ENCODE results near the gene IGFBP5. TPM values are rescaled to one million over a fixed set of nuclear protein-coding genes. Genes with fewer than 3 reads are reported as not detected.

IGFBP5 gene
- total and polyA plus RNA-seq, 2 donors (not counting 1 experiment from before 2014, with no cell fraction given) = not detected

DNA sequence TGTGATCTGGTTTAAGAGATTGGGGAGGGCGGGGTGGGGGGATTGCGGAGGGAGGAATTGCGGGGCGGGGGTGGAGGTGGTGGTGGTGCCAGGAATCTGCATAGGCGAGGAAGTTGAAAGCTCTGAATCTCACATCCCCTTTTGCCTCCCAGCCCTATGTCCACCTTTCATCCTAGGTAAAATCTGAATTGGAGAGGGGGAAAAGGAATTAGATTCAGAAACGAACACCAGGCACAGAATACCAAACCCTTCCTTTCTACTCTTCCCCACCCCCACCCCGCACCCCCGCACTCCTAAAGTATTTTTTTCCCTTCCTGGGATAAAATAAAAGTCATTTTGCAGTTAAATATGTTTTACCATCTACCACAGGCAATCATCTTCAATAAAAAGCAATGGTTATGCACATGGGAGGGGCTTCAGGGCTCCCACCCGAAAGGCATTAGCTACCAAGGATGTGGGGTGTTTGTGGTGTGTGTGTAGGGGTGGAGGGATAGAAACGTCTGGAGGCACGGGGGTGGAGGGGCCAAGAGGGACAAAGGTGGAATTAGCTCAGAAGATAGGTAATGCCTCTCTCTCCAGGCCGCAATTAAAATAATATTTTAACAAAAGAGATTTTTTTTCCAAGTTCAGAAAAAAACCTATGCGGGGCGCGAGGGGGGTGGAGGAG, 1.8 kb downstream of the IGFBP5 start:
- ATAC-seq (ENCODE audit: low read depth) = no peak
- intact Hi-C loops (cut with micrococcal nuclease) = no loop called here
- CTCF ChIA-PET = interaction anchor here (0.7 kb wide), 2 partner anchors 10 to 819 kb away, joined by 3 read pairs; no protein-coding TSS in a partner anchor

More for the DNA sequence above, 1.8 kb downstream of the IGFBP5 start:
- Histone ChIP-seq H3K4me2 (replicated peaks; ENCODE audit: low read depth, low read length, poor library complexity, severe bottlenecking) (peak overlapping the region; percentile 61), H3K9me3 (ENCODE audit: control extremely low read depth in 1 of 3, control insufficient read depth in 2 of 3, insufficient read depth in 1 of 3, low read length in 2 of 3) (peaks cover 0 to 7% (median 0%) of the 10 kb centered on the region in 3 donors), H3K9ac (ENCODE audit: low read length) (no peak overlapping the region), H2AFZ (ENCODE audit: insufficient read depth, low read depth, low read length, poor library complexity, severe bottlenecking) (no peak overlapping the region), H3K79me2 (ENCODE audit: control insufficient read depth, insufficient read depth, low read length) (no peaks in the 10 kb centered on the region), H3K4me1 (ENCODE audit: control insufficient read depth in 2 of 2, insufficient read depth in 2 of 2, low read length in 2 of 2) (peaks cover 25 to 30% of the 10 kb centered on the region in 2 donors), H3K4me3 (ENCODE audit: control extremely low read depth in 1 of 5, extremely low read depth in 1 of 5, insufficient read depth in 1 of 5, low read depth in 2 of 5, low read length in 4 of 5) (peak overlapping the region in 3 of 5 experiments; percentile 12 to 50 (median 30)), H3K27me3 (replicated peaks in 1 of 4; ENCODE audit: control extremely low read depth in 1 of 4, control insufficient read depth in 3 of 4, insufficient read depth in 4 of 4, low read length in 3 of 4) (peaks cover 0 to 75% (median 41%) of the 10 kb centered on the region in 4 experiments), H4K20me1 (ENCODE audit: control insufficient read depth, insufficient read depth, low read length, poor library complexity, severe bottlenecking) (no peaks in the 10 kb centered on the region), H3K27ac (ENCODE audit: low read length in 2 of 2) (no peak overlapping the region), H3K36me3 (replicated peaks in 1 of 2; ENCODE audit: control extremely low read depth in 1 of 2, control insufficient read depth in 1 of 2, extremely low read depth in 1 of 2, insufficient read depth in 2 of 2, low read length in 1 of 2) (no peaks in the 10 kb centered on the region)
- H3K27ac Mint-ChIP-seq = no peak overlapping the region
- H3K27me3 Mint-ChIP-seq = peaks cover 58% of the 10 kb centered on the region
- H3K9me3 Mint-ChIP-seq (ENCODE audit: insufficient read depth) = no peaks in the 10 kb centered on the region
- POLR2A ChIA-PET = no interaction called here
- WGBS (ENCODE audit: insufficient coverage) = 0% methylated on average over 1 of the region's 15 CpGs
- H3K4me3 Mint-ChIP-seq = peak overlapping the region; percentile 64
- peaks cover 24% of the 10 kb centered on the region for H3K4me1 Mint-ChIP-seq
- DNase-seq = no peak
- TF ChIP-seq CTCF (IDR thresholded peaks at IDR 0.05) (no peak), EZH2 (IDR thresholded peaks at IDR 0.05; ENCODE audit: borderline replicate concordance, insufficient read depth, low read depth, low read length, poor library complexity, severe bottlenecking) (no peak)

Measured in B cell (primary cell).